D341Med (cell line): ENCODE results near the gene SLC8A3.

Experiments
- DNase-seq: peaks from one replicate; pipeline ENCODE4 v3.0.0; 2012; ENCODE audit warnings: low spot score

Gene SLC8A3

DNA sequence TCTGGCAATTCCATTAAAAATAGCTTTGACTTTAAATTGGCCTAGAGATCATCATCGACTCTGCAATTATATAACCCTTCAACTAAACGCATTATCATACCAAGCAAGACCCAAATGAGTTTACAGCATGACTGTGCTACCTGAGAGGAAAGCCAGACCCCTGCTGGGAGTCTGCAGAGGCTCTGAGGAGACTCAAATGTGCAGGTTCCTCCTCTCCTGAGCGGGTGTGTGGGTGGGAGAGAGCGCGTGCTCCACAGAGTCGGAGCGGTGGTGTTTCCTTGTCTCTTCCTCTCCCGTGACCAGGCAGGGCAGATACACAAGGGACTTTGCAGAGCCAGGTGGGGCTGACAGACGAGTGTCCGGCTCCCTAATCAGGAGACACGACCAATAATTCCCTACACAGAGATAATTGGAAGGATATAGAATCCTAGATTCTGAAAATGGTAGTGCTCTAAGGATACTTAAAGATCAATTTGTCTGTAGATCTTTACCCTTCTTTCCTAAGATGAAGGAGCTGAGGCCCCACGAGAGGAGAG, 74.1 kb downstream of the SLC8A3 start:
- DNase-seq, result no peak

DNA sequence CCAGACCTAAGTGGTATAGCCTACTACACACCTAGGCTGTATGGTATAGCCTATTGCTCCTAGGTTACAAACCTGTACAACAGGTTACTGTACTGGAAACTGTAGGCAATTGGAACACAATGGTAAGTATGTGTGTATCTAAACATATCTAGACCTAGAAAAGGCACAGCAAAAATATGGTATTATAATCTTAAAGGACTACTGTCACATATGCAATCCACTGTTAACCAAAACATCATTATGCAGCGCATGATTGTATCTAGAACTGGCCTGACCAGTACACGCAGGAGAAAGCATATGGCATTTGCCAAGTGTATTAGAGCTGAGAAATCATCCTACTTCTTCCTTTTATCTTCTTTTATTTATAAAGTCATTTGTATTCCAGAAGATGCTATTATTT, 75.5 kb downstream of the SLC8A3 start:
- DNase-seq, result no peak

DNA sequence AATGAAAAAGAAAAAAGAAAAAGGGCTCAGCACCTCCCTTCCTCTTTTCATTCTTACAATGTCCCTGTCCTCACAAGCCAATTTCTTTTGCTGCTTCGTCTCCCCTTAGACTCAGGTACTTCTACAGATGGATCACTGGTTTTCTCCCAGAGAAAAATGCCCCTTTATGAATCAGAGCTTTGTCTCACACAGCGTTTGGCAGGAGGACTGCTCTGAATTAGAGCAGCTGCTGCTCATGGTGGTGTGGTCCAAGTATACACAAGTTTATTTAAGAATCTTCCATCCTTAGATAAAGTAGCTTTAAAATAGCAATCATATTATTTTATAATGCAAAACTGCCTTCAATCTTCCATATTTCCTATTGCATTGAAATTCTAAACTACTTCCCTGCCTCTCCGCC, 80.3 kb downstream of the SLC8A3 start:
- no peak for DNase-seq

DNA sequence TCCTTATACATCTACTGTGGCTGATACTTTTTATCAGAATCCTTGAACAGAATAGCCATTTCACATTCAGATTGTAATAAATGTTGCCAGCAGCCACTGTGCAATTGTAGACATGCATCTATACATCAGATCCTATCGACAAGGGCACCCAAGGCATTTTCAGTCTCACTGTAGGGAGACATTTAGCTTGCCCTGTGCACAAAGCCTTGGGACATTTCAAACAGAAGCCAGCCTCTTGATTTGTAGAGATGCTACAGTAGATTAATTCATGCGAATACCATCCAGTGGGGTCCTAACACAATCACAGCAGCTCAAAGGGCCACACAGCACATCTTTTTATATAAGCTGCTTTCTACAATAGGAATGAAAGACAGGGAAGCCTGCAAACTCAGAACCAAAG, 81.4 kb downstream of the SLC8A3 start:
- DNase-seq, result no peak

DNA sequence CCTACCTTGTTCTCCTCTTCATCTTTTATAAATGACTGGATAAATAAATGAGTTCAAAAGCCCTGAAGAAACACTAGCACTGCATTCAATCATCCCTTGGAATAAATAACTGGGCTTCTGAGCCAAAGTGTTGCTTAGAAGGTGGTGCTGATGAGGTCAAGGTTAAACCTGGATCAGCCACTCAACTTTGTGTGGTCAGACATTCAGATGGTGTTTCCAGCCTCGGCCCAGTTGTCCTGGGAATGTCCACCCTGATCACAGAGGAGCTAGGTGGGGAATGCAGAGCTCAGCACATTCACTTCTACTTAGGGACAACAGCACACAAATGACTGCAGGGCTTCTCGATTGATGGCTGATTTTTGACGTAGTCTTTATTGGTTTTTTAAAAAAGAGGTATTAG, 88.7 kb downstream of the SLC8A3 start:
- DNase-seq, result no peak

DNA sequence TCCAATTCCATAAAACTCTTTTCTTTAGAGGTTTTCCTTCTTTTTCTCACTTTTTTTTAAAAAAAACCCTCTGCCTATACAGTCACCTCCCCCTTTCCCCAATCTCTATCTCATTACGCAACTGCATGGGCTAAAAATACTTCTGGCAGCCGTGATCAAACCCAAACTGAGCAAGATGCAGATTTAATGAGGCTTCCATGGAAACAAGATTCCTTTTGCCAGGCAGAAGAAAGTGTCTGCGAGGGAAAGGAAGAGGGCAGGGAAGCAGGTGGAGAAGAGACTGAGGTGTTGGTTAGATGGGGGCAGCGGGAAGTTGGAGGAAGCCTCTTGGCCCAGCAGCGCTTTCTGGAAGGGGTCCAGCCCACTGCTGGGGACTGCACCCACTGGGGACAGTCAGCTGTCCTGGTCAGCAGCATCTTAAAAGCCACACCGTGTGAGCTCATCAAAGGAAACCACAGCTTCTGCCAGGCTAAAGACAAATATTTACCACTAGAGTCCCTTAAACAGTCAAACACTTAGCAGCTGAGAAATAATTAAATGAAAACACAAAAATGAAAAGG, 90.4 kb downstream of the SLC8A3 start:
- DNase-seq, result no peak

DNA sequence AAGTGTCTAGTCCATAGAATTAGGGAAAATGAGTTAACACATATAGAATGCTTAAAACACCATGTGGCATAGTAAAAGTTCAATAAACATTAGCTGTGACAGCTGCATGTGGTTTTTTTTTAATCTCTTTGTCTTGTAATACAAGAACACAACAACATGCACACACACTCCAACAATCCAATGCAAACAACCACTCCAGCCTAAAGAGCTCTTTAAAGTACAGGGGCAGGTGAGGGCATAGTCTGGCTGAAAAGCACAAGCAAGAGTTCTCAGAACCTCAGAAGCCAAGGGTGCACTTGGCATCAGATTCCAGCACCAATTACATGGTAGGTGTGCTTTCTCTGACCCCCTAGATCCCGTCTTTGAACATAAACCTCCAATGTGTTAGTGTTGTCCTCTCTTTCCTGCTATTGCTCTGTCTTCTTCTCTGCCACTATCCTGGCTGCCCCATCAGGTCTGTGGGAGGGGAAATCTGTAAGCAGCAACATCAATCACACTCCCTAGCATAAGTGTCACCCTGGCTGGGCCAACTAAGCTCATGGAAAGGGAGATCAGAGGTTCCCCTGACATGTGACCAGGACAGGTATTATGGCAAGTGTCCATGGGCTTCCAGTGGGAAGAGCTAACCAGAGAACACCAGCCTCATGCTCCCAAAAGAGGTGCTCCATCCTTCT, 91.0 kb downstream of the SLC8A3 start:
- DNase-seq, result no peak

DNA sequence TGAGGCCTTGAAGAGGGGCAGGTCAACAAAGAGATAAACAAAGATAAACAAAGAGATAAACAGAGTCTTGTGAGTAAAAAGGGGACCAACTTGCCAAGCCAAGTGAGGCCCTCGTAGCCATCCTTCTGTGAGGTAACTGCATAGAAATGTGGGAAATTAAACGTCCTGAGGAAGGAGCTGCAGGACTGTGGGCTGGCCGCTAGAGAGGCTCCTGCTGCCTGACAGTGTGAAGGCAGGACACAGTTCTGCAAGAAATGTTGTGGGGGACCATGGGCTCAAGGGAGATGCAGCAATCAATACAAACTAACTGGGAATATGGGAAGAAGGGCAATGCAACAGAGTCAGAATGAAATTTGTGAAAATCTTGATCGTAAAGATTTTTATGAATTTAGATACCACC, 91.9 kb downstream of the SLC8A3 start:
- peak; percentile 58 for DNase-seq

DNA sequence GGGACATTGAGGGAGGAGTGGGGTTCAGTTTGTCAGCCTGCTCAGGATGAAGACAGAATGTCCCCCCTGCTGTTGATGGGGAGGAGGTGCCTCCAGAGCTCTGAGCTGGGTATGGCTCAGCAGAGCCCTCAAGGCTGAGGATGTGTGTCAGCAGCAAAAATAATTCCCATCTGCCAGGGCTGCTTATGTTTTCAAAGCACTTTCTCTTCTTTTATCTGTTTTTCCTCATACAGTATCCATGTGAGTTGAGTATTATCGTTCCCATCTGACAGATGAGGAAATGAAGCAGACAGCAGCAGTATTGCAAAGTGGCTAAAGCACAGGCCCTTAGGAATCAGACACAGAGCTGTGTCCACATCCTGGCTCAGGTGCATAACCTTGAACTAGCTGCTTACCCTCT, 94.1 kb downstream of the SLC8A3 start:
- DNase-seq, result no peak

DNA sequence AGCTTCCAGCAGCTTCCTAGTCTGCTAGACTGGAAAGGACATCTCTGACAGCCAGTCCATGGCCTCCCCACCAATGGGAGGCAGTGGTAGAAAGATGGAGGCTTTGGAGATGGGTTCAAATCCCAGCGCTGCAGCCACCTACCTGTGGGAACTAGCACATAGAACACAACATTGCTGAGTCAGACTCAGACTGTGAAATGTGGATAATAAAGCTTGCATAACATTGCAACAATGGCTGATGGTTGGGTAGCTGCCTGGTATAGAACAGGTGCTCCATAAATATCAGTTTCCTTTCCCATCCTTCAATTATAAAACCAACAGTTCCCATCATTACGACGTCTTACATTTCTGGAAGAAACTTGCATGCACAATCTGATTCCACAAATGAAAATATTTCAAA, 94.6 kb downstream of the SLC8A3 start:
- no peak for DNase-seq

DNA sequence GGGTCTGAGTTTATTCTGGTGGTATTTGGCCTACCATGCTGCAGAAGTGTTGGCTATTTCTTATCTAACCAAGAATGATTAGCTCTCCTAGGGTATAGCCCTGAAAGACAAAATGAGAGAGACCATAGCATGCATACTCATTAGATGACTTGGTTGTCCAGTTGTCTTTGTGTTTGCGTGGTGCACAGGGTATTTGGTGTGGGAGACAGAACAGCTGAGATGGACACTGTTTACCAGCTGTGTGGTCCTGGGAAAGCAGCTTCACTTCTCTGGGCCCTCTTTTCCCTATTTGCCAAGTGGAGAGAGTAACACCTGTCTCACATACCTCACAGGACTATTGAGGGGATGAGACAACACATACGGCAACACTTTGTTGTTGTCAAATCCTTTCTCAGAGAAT, 95.6 kb downstream of the SLC8A3 start:
- no peak for DNase-seq

DNA sequence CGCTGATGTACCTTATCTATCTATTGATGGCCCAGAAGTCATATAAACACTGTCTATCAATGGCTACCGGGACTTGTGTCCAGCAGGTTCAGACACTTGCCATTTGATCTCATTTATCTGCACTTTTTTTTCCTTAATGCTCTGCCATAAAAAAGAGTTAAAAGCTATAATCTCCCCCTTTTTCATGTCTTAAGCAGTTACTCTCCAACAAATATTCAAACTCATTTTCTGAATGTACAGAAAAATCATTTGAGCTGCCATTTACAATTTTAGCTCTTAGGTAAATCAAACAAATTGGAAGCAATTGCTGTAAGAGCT, 101.4 kb downstream of the SLC8A3 start:
- no peak for DNase-seq

DNA sequence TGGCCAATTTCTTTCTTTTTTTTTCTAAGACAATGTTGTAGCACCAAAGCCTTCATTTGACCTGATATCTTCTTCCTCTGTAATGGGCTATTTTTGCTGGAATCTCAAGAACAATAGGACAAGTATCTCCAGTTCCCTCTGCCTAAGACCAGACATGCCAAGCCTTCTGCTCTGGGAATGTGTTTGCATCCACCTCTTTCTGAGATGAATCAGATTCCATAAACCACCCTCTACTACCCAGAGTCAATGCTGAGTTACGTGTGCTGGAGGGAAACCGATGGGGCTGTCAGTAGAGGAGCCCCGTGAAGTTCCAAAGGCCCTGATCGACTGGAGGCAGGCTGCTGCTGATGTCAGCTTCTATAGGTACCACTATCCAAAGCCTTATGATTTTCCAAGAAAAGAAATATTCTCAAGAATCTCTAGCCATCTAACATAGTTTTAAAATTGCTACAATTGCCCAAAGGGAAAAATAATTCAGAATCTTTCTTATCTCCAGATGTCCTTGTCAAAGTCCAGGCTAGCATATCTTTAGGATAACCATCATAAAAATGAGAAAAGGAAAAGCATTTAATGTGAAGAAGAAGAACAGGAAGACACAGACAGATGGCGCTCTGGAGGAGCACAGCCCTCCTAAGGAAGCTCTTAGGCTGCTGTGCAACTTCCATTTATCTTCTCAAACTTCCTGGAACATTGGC, 101.9 kb downstream of the SLC8A3 start:
- DNase-seq, result peak; percentile 47

DNA sequence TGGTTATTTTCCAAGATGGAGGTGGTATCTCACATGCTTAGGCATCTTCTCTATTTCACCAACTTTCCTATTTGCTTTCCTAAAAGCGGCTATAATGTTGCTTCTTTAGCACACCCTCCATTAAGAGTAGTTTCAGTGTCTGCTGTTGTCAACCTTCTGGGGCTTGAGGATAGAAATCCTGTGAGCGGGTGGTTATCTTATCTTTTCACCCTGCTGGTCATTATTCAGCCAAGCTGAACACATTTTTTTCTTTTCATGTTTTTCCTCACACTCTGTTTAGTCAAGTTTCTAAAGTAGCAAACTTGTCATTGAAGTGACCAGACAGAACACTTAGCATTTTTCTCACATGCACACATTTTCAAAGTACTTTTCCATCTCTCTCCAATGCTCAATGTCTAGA, 104.5 kb downstream of the SLC8A3 start:
- no peak for DNase-seq

DNA sequence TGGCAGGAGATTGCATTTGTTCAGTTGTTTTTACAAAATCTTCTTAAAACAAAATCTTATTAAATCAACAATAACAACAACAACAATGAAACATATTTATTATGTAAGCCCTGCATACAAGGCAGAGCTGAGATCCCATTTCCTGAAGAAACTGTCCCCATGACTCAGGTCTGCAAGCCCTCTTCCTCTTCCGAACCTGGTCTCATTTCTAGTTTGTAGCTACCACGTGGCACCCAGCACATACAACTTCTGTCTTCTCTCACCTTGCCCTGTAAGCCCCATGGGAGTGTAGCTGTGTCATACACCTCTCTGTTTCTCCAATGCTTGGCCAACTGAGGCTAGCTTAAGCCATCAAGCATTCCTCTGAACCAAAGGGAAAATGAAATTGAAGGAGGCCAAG, 106.4 kb downstream of the SLC8A3 start:
- DNase-seq, result no peak

DNA sequence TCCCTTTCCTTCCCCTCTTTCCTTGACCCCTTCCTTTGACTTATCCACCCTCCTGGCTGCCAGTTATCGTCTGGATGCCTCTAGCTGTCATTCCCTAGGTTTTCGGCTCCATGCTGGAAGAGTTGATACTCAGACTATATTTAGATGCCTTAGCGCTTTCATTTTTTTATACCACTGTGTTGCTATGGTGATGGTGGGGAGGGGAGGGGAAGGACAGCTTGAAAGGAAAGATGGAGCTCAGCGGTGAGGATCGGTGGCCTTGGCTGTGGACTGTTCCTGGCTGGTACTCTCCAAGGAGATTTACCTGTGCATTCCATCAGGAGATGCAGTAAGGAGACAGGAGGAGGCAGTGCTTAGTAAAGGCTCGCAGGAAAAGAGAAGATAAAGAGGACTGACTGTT, 108.7 kb downstream of the SLC8A3 start:
- no peak for DNase-seq

DNA sequence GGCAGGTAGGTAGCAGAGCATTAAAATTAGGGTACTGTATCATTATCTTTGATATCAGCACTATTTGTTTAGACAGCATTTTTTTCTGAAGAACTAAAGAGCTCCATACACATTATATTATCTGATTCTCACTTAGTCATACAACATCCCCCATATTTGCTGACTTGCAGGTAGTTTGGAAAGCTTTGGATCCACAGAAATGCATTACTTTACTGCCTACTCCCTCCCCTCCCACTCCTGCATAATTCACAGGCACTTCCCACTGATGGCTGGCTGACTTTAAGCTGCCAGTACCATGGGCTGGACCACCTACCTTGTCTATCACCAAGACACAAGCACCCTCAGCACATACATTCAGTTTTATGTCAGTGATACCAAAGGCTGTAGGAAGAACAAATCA, 110.4 kb downstream of the SLC8A3 start:
- no peak for DNase-seq

DNA sequence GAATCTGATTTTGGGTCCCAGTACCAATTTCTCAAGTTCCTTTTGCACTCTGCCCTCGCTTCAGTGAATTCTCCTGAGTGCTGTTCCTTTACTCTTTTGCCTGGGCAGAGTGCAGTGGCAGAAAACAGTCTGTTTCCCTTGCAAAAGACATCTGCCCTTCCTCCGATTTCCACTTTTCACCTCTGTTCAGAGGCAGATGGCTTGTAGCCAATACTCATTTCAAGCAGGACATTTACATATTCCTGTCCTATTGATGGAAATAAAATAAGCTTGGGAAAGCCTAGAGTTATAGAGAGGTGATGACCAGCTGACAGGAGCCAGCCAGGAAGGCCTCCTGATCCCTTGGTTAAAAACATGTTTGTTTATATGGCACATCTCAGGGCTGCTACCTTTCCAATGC, 111.0 kb downstream of the SLC8A3 start:
- no peak for DNase-seq

DNA sequence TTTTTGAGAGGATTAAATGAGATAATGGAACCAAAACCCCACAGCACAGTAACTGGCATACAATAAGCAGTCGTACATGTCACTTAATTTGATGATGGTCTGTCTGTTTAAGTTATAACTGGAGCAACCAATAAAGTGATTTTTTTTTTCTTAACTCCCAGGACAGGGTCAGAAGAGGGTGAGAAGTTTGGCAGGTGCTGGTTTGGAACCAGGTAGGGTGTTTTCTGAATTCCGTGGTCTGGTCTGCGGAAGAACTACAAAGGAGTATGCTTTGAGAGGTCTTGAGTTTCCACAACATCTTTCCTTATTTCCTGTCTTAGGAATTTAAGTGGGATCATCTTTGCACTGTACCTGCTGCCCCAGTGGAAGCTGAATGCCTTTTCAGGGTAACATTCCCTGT, 111.7 kb downstream of the SLC8A3 start:
- DNase-seq, result no peak

DNA sequence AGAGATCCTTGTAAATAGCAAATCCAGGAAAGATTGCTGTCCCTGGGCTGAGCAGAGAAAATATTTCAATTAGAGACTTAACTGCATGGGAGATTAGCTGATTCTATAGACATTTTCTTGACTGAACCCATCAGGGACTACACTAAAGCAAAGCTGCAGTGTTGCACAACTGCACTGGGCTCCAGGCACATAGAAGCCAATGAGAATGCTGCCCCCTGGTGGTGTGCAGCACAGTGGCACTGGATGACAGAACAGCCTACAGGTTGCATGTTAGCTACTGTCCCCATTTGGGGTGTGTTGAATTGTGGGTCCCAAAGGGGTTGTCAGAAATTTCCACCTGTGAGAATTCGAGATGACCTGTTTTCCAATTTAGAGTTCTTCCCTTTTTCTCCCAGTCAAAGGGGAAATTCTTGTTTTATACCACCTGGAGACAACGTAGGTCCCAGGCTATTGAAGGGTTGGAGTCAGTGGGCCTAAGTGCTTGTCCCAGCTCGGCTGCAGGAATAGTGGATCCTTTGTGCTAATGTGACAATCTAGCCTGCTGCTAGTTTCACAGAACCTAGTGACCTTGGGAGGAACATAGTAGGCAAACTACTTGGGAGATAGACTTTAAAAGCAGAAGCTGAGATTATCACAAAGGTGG, 114.7 kb downstream of the SLC8A3 start:
- peak; percentile 83 for DNase-seq

DNA sequence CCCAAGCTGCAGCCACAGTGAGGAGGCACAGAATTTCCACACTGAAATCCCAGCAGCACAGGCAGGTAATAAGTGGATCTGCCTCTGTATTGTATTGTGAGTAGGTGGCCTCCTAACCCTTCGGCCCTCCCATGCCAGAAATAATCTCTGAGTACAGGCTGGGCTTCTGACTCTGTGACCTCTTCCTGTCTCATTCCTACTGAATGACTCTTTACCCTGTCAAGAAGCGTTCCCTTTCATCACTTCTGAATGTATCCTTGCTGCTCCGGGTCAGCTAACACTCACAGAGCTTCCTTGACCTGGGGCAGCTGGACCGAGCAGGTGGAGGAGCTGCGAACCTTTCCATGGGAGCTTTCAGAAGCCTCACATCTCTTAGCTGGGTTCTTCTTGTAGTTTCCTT, 119.6 kb downstream of the SLC8A3 start:
- DNase-seq, result no peak

DNA sequence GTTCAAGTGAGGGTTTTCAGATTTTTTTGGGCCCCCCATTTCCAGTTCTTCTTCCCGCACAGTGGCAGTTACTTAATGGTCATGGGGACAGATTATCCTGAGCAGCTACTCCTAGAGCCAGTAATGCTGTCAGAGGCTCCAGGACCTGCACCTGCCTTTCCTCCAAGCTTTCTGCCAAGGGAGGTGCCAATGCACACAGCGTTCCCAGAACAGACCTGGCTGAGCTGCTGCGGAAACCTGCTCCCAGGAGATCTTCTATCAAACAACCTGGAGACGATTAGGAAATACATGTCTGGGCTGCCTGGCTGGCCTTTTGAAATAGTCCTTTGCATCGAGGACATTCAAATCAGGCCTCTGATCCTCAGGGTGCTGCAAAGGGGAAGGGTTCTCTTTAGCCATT, 120.9 kb downstream of the SLC8A3 start:
- DNase-seq, result no peak

DNA sequence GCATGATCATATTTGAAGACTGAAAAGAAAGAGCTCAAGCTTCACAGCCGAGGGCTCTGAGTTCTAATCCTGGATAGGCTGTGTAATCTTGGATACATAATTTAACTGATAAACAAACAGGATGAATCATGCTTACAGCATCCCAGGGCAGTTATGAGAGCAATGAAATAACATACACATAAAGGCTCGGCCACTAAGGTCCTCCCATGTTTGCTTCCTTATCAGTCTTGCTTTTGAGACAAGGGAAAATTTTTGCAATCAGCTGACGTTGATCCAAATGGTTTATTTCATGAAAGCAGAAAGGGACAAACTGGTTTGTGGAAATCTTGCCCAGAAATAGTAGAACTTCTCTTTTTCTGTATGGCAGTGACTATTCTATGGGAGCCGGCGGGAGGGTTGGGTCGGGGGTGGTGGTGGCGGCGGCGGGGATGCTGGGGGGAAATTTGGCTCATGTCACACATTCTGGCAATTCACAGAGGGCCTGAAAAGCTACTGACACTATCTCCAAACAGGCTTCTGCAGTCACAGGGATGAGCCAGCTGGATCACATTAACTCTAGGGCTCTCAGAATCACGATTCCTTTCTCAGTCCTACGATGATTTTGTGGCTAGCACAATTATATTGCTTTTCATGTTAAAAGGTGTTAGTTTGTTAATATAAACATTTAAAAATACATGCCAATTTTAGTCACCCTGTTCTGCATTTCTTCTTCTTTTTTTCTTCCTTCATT, 124.5 kb downstream of the SLC8A3 start:
- no peak for DNase-seq
